Mesendoderm (in vitro differentiated cells): ENCODE measurements around the gene OCRL.

ENCODE experiments used
- DNase-seq: peaks from one replicate; pipeline ENCODE4 v3.0.0; 2013
- H2AK5ac ChIP-seq: 2 replicates; pipeline ENCODE4 v1.6.1; 2013; ENCODE audit warnings: low read length, inconsistent platforms
- H2BK120ac ChIP-seq: 2 replicates; pipeline ENCODE4 v1.6.1; 2013; ENCODE audit warnings: low read depth, mild to moderate bottlenecking, low read length, moderate library complexity, mixed read lengths
- H2BK15ac ChIP-seq: replicated peaks from 2 replicates; pipeline ENCODE4 v1.6.1; 2013; ENCODE audit warnings: low read depth, mild to moderate bottlenecking, moderate library complexity
- H2BK5ac ChIP-seq: 2 replicates; pipeline ENCODE4 v1.6.1; 2013; ENCODE audit warnings: low read length, inconsistent platforms
- H3K18ac ChIP-seq: 2 replicates; pipeline ENCODE4 v1.6.1; 2013; ENCODE audit warnings: mild to moderate bottlenecking, low read length, mixed read lengths
- H3K23ac ChIP-seq: one replicate; pipeline ENCODE4 v1.6.1; 2013; ENCODE audit warnings: low read length
- H3K27ac ChIP-seq: 2 replicates; pipeline ENCODE4 v1.5.1; 2013; ENCODE audit warnings: low read depth, mild to moderate bottlenecking, inconsistent platforms, low read length, moderate library complexity
- H3K27me3 ChIP-seq: 2 replicates; pipeline ENCODE4 v1.6.1; 2013; ENCODE audit warnings: low read length, control low read depth, mild to moderate bottlenecking, inconsistent platforms; ENCODE audit not compliant: insufficient read depth, poor library complexity
- H3K36me3 ChIP-seq: 2 replicates; pipeline ENCODE4 v1.6.1; 2013; ENCODE audit warnings: low read length, inconsistent platforms; ENCODE audit not compliant: control insufficient read depth, insufficient read depth
- H3K4ac ChIP-seq: one replicate; pipeline ENCODE4 v1.6.1; 2013; ENCODE audit warnings: low read depth, mild to moderate bottlenecking, low read length, moderate library complexity
- H3K4me1 ChIP-seq: 2 replicates; pipeline ENCODE4 v1.6.1; 2013; ENCODE audit warnings: low read depth, low read length, inconsistent platforms; ENCODE audit not compliant: control insufficient read depth
- H3K4me2 ChIP-seq: 2 replicates; pipeline ENCODE4 v1.6.1; 2013; ENCODE audit warnings: low read length
- H3K4me3 ChIP-seq: 2 replicates; pipeline ENCODE4 v1.5.1; 2013; ENCODE audit warnings: mild to moderate bottlenecking, low read length
- H3K56ac ChIP-seq: one replicate; pipeline ENCODE4 v1.6.1; 2013; ENCODE audit warnings: low read length
- H3K79me1 ChIP-seq: 2 replicates; pipeline ENCODE4 v1.6.1; 2013; ENCODE audit warnings: low read length, inconsistent platforms
- H3K79me2 ChIP-seq: 2 replicates; pipeline ENCODE4 v1.6.1; 2013; ENCODE audit warnings: mild to moderate bottlenecking, low read length; ENCODE audit not compliant: control insufficient read depth, insufficient read depth
- H3K9ac ChIP-seq: 2 replicates; pipeline ENCODE4 v1.6.1; 2013; ENCODE audit warnings: low read length, inconsistent platforms
- H4K5ac ChIP-seq: one replicate; pipeline ENCODE4 v1.6.1; 2013; ENCODE audit warnings: low read length
- H4K8ac ChIP-seq: one replicate; pipeline ENCODE4 v1.6.1; 2013; ENCODE audit warnings: low read depth, mild to moderate bottlenecking, control low read depth, low read length, moderate library complexity
- WGBS: extraction: QIAGEN DNeasy Blood & Tissue Kit; methylation state at CpG from one replicate; pipeline ENCODE4 v1.1.7; 2013; ENCODE audit warnings: low lambda C conversion rate, missing lambda C conversion rate; ENCODE audit not compliant: insufficient coverage; ENCODE audit errors: extremely low coverage; 5-methylcytosine and 5-hydroxymethylcytosine counted together

Gene OCRL

GRCh38 chrX:129593137-129593536 lies 53.1 kb downstream of the OCRL start:
- Histone ChIP-seq H2AK5ac (no peak overlapping the region), H3K36me3 (no peaks in the 10 kb centered on the region), H2BK120ac (no peak overlapping the region), H3K56ac (no peak overlapping the region), H3K4me2 (no peak overlapping the region), H3K27me3 (no peaks in the 10 kb centered on the region), H3K27ac (no peak overlapping the region), H3K18ac (no peak overlapping the region), H3K79me2 (no peaks in the 10 kb centered on the region), H3K23ac (no peak overlapping the region), H2BK5ac (no peak overlapping the region), H4K8ac (no peak overlapping the region), H3K79me1 (no peaks in the 10 kb centered on the region), H3K9ac (no peak overlapping the region), H2BK15ac (no peak overlapping the region), H3K4me3 (no peak overlapping the region), H4K5ac (no peak overlapping the region), H3K4me1 (no peaks in the 10 kb centered on the region), H3K4ac (no peak overlapping the region)
- DNase-seq = peak; percentile 69

- Histone ChIP-seq H3K27ac (no peak overlapping the region), H3K79me2 (no peaks in the 10 kb centered on the region), H2BK120ac (no peak overlapping the region), H2AK5ac (no peak overlapping the region), H3K9ac (no peak overlapping the region), H3K4me2 (no peak overlapping the region), H2BK5ac (no peak overlapping the region), H3K4me1 (no peaks in the 10 kb centered on the region), H2BK15ac (no peak overlapping the region), H3K4me3 (no peak overlapping the region), H3K27me3 (no peaks in the 10 kb centered on the region), H3K18ac (no peak overlapping the region), H3K56ac (no peak overlapping the region), H4K8ac (no peak overlapping the region), H3K23ac (no peak overlapping the region), H3K36me3 (no peaks in the 10 kb centered on the region), H3K4ac (no peak overlapping the region), H4K5ac (no peak overlapping the region), H3K79me1 (no peaks in the 10 kb centered on the region)
- no peak for DNase-seq
- no CpG with 5 or more reads among the region's 1 CpG for WGBS
Observed at GRCh38 chrX:129594781-129595180, 54.7 kb downstream of the OCRL start.

GRCh38 chrX:129596077-129596476 lies 56.0 kb downstream of the OCRL start:
- H3K23ac ChIP-seq = no peak overlapping the region
- H2BK5ac ChIP-seq = no peak overlapping the region
- no peak overlapping the region for H2BK120ac ChIP-seq
- no peaks in the 10 kb centered on the region for H3K4me1 ChIP-seq
- H2BK15ac ChIP-seq = no peak overlapping the region
- H3K56ac ChIP-seq = no peak overlapping the region
- H3K36me3 ChIP-seq = no peaks in the 10 kb centered on the region
- H3K27ac ChIP-seq = no peak overlapping the region
- H3K4ac ChIP-seq = no peak overlapping the region
- no peak overlapping the region for H3K18ac ChIP-seq
- no CpG with 5 or more reads among the region's 5 CpGs for WGBS
- no peak overlapping the region for H3K4me3 ChIP-seq
- H3K79me1 ChIP-seq = no peaks in the 10 kb centered on the region
- no peak overlapping the region for H3K4me2 ChIP-seq
- no peak overlapping the region for H4K5ac ChIP-seq
- H4K8ac ChIP-seq = no peak overlapping the region
- DNase-seq = no peak
- no peaks in the 10 kb centered on the region for H3K79me2 ChIP-seq
- no peaks in the 10 kb centered on the region for H3K27me3 ChIP-seq
- no peak overlapping the region for H2AK5ac ChIP-seq
- no peak overlapping the region for H3K9ac ChIP-seq

GRCh38 chrX:129597905-129598304 lies 57.8 kb downstream of the OCRL start:
- H3K4me1 ChIP-seq = no peaks in the 10 kb centered on the region
- no peak for DNase-seq
- no peaks in the 10 kb centered on the region for H3K27me3 ChIP-seq
- H3K56ac ChIP-seq = no peak overlapping the region
- no peak overlapping the region for H2BK5ac ChIP-seq
- no peak overlapping the region for H3K23ac ChIP-seq
- no CpG with 5 or more reads among the region's 5 CpGs for WGBS
- H2AK5ac ChIP-seq = no peak overlapping the region
- no peak overlapping the region for H3K18ac ChIP-seq
- no peak overlapping the region for H2BK15ac ChIP-seq
- H4K8ac ChIP-seq = no peak overlapping the region
- H3K4me3 ChIP-seq = no peak overlapping the region
- H3K79me1 ChIP-seq = no peaks in the 10 kb centered on the region
- no peak overlapping the region for H3K9ac ChIP-seq
- H3K36me3 ChIP-seq = no peaks in the 10 kb centered on the region
- H3K4me2 ChIP-seq = no peak overlapping the region
- no peak overlapping the region for H4K5ac ChIP-seq
- H3K79me2 ChIP-seq = no peaks in the 10 kb centered on the region
- H3K27ac ChIP-seq = no peak overlapping the region
- no peak overlapping the region for H3K4ac ChIP-seq
- no peak overlapping the region for H2BK120ac ChIP-seq

- H3K56ac ChIP-seq = no peak overlapping the region
- H2BK5ac ChIP-seq = no peak overlapping the region
- H3K79me2 ChIP-seq = no peaks in the 10 kb centered on the region
- H2AK5ac ChIP-seq = no peak overlapping the region
- H4K8ac ChIP-seq = no peak overlapping the region
- no peak overlapping the region for H3K18ac ChIP-seq
- H4K5ac ChIP-seq = no peak overlapping the region
- H3K4me3 ChIP-seq = no peak overlapping the region
- no peak overlapping the region for H3K4me2 ChIP-seq
- no peaks in the 10 kb centered on the region for H3K79me1 ChIP-seq
- WGBS = no CpG with 5 or more reads among the region's 5 CpGs
- H3K9ac ChIP-seq = no peak overlapping the region
- H3K27ac ChIP-seq = no peak overlapping the region
- H3K23ac ChIP-seq = no peak overlapping the region
- no peak overlapping the region for H2BK15ac ChIP-seq
- H2BK120ac ChIP-seq = no peak overlapping the region
- no peaks in the 10 kb centered on the region for H3K36me3 ChIP-seq
- no peak overlapping the region for H3K4ac ChIP-seq
- no peak for DNase-seq
- H3K4me1 ChIP-seq = no peaks in the 10 kb centered on the region
- no peaks in the 10 kb centered on the region for H3K27me3 ChIP-seq
Observed at GRCh38 chrX:129599499-129599898, 59.4 kb downstream of the OCRL start.

- Histone ChIP-seq H4K5ac (no peak overlapping the region), H3K9ac (no peak overlapping the region), H3K36me3 (no peaks in the 10 kb centered on the region), H2BK5ac (no peak overlapping the region), H3K79me1 (no peaks in the 10 kb centered on the region), H4K8ac (no peak overlapping the region), H3K4ac (no peak overlapping the region), H3K4me2 (no peak overlapping the region), H2AK5ac (no peak overlapping the region), H2BK120ac (no peak overlapping the region), H3K27me3 (no peaks in the 10 kb centered on the region), H3K4me3 (no peak overlapping the region), H3K18ac (no peak overlapping the region), H3K56ac (no peak overlapping the region), H3K4me1 (no peaks in the 10 kb centered on the region), H2BK15ac (no peak overlapping the region), H3K23ac (no peak overlapping the region), H3K27ac (no peak overlapping the region), H3K79me2 (no peaks in the 10 kb centered on the region)
- no CpG with 5 or more reads among the region's 5 CpGs for WGBS
- DNase-seq = no peak
Observed at GRCh38 chrX:129599996-129600395, 59.9 kb downstream of the OCRL start.
